IgD-negative memory B cell (primary cell): ENCODE measurements around the gene MAPK8. TPM values are rescaled to one million over a fixed set of nuclear protein-coding genes. Genes with fewer than 3 reads are reported as not detected.
"Not testable (repeated sequence)": the region's sequence is repeated elsewhere in the genome, so short reads cannot be mapped to it uniquely, and the experiment has no call there.

Experiments
- H3K27ac Mint-ChIP-seq, 3 donors: one replicate each; pipeline ENCODE4 v1.8.0; 2020 to 2022; ENCODE audit warnings: mild to moderate bottlenecking in 3 of 3, mixed read lengths in 3 of 3, moderate library complexity in 1 of 3
- H3K27me3 Mint-ChIP-seq: one replicate; pipeline ENCODE4 v1.8.0; 2021; ENCODE audit warnings: mixed read lengths
- H3K36me3 Mint-ChIP-seq: one replicate; pipeline ENCODE4 v1.8.0; 2020; ENCODE audit warnings: mild to moderate bottlenecking, mixed read lengths
- H3K4me1 Mint-ChIP-seq, 3 donors: one replicate each; pipeline ENCODE4 v1.8.0; 2020 to 2022; ENCODE audit warnings: mixed read lengths in 3 of 3, mild to moderate bottlenecking in 1 of 3
- H3K4me3 Mint-ChIP-seq, 4 donors: one replicate each; pipeline ENCODE4 v1.8.0; 2020 to 2022; ENCODE audit warnings: mild to moderate bottlenecking in 4 of 4, mixed read lengths in 4 of 4, moderate library complexity in 3 of 4
- H3K9me3 Mint-ChIP-seq, 3 donors: one replicate each; pipeline ENCODE4 v1.8.0; 2020 to 2021; ENCODE audit warnings: mixed read lengths in 3 of 3, mild to moderate bottlenecking in 1 of 3
- polyA plus RNA-seq: library from polyadenylated mRNA; unstranded; fragments of 300-500 nt; fragmentation: Illumina TruSeq; gene quantifications from one replicate; pipeline ENCODE4 v1.2.3, GENCODE V29; 2021

Gene MAPK8
- polyA plus RNA-seq, 1 donor from 2014 or later = 9.3 TPM

GRCh38 chr10:48418189-48418788 lies 111.8 kb downstream of the MAPK8 start:
- Mint-ChIP-seq H3K9me3 (no peaks in the 10 kb centered on the region), H3K4me3 (no peak overlapping the region), H3K27ac (no peak overlapping the region), H3K4me1 (no peaks in the 10 kb centered on the region), H3K36me3 (peaks cover 6% of the 10 kb centered on the region), H3K27me3 (no peaks in the 10 kb centered on the region)

- H3K9me3 Mint-ChIP-seq = no peaks in the 10 kb centered on the region
- peaks cover 8% of the 10 kb centered on the region for H3K36me3 Mint-ChIP-seq
- no peak overlapping the region for H3K27ac Mint-ChIP-seq
- no peaks in the 10 kb centered on the region for H3K4me1 Mint-ChIP-seq
- no peak overlapping the region for H3K4me3 Mint-ChIP-seq
- H3K27me3 Mint-ChIP-seq = no peaks in the 10 kb centered on the region
Measured at GRCh38 chr10:48419714-48420113, 113.2 kb downstream of the MAPK8 start.

- H3K27ac Mint-ChIP-seq, H3K4me3 Mint-ChIP-seq, H3K9me3 Mint-ChIP-seq, H3K4me1 Mint-ChIP-seq, H3K27me3 Mint-ChIP-seq: not testable (repeated sequence)
- H3K36me3 Mint-ChIP-seq = peaks cover 10% of the 10 kb centered on the region
Measured at GRCh38 chr10:48421862-48422261, 115.4 kb downstream of the MAPK8 start.

- no peaks in the 10 kb centered on the region for H3K27me3 Mint-ChIP-seq
- H3K4me1 Mint-ChIP-seq = no peaks in the 10 kb centered on the region
- H3K4me3 Mint-ChIP-seq = no peak overlapping the region
- no peak overlapping the region for H3K27ac Mint-ChIP-seq
- H3K9me3 Mint-ChIP-seq = no peaks in the 10 kb centered on the region
- peaks cover 10% of the 10 kb centered on the region for H3K36me3 Mint-ChIP-seq
Measured at GRCh38 chr10:48423884-48424283, 117.4 kb downstream of the MAPK8 start.

GRCh38 chr10:48428896-48429295 lies 122.4 kb downstream of the MAPK8 start:
- H3K4me1 Mint-ChIP-seq = no peaks in the 10 kb centered on the region
- peak overlapping the region in 1 of 3 donors; percentile 85 for H3K27ac Mint-ChIP-seq
- H3K4me3 Mint-ChIP-seq = no peak overlapping the region
- no peaks in the 10 kb centered on the region for H3K27me3 Mint-ChIP-seq
- peaks cover 17% of the 10 kb centered on the region for H3K36me3 Mint-ChIP-seq
- H3K9me3 Mint-ChIP-seq = no peaks in the 10 kb centered on the region

- Mint-ChIP-seq H3K4me3 (no peak overlapping the region), H3K27me3 (no peaks in the 10 kb centered on the region), H3K36me3 (peaks cover 17% of the 10 kb centered on the region), H3K27ac (no peak overlapping the region), H3K9me3 (no peaks in the 10 kb centered on the region), H3K4me1 (no peaks in the 10 kb centered on the region)
Measured at GRCh38 chr10:48429309-48429708, 122.8 kb downstream of the MAPK8 start.

DNA sequence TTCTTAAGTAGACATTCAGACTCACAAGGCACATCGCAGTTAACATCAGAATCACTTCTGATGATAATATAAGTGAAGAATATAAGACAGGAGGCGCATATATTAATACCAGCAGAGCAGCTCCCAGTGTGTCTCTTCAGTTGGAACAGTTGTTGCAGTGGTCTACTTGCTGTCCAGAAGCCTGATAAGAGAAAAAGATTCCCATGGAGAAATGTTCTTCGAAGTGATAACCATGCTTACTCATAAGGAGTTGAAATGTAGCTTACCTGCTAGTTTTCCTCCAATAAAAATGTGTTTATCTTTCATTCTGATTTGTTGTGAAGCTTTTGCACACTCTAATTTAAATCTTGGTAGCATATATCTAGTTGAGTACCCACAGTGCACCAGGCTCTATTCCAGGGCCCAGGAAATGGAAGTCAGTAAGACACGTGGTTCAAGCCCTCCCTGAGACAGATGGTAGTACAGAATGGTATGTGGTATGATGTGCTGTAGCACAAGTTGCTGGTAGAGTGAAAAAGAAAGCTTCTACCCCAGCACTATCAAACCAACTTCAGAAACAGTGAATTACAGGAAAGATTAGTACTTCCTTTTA lies 124.0 kb downstream of the MAPK8 start:
- H3K27me3 Mint-ChIP-seq = no peaks in the 10 kb centered on the region
- no peaks in the 10 kb centered on the region for H3K4me1 Mint-ChIP-seq
- no peak overlapping the region for H3K4me3 Mint-ChIP-seq
- peaks cover 15% of the 10 kb centered on the region for H3K36me3 Mint-ChIP-seq
- no peaks in the 10 kb centered on the region for H3K9me3 Mint-ChIP-seq
- H3K27ac Mint-ChIP-seq = no peak overlapping the region

DNA sequence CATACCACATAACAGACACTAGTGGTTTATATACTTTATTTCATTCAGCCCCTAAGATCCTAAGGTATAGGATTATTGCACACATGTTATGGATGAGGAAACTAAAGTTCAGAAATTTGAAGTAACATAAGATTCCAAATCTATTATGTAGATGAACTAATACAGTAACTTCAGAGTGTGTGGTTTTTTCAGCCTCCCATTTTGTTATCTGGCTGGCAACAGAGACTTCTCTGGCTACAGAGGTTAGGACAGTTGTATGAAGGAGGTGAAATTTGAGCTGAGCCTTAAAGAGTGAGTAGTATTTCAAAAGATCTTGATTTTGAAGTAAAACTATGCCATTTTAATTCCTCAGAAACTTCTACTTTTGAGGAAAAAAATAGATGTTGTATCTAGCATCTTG lies 125.4 kb downstream of the MAPK8 start:
- no peaks in the 10 kb centered on the region for H3K4me1 Mint-ChIP-seq
- H3K9me3 Mint-ChIP-seq = no peaks in the 10 kb centered on the region
- H3K36me3 Mint-ChIP-seq = peaks cover 10% of the 10 kb centered on the region
- H3K27me3 Mint-ChIP-seq = no peaks in the 10 kb centered on the region
- H3K27ac Mint-ChIP-seq = peak overlapping the region in 1 of 3 donors; percentile 16
- no peak overlapping the region for H3K4me3 Mint-ChIP-seq

DNA sequence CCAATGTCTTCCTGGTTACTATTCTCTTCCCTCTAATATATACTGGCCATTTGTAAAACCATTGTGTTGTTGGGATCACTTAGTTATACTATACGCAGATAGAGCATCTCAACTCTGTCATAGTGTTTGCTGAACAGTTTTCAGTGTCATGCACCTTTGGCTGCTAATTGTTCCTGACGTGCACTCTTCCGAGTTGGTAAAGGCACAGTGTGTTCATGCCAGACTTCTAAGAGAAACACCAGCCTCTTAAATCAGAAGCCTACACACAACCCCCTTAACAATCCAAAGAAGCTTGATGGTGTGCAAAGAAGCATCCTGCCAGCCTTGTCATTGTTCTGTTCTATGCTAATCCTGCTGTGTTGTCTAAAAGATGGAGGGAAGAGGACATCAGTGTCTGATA lies 131.1 kb downstream of the MAPK8 start:
- no peaks in the 10 kb centered on the region for H3K9me3 Mint-ChIP-seq
- H3K4me3 Mint-ChIP-seq = no peak overlapping the region
- no peak overlapping the region for H3K27ac Mint-ChIP-seq
- H3K36me3 Mint-ChIP-seq = peaks cover 3% of the 10 kb centered on the region
- no peaks in the 10 kb centered on the region for H3K27me3 Mint-ChIP-seq
- no peaks in the 10 kb centered on the region for H3K4me1 Mint-ChIP-seq

- Mint-ChIP-seq H3K36me3 (no peaks in the 10 kb centered on the region), H3K9me3 (no peaks in the 10 kb centered on the region), H3K27me3 (no peaks in the 10 kb centered on the region), H3K4me1 (no peaks in the 10 kb centered on the region), H3K27ac (no peak overlapping the region), H3K4me3 (no peak overlapping the region)
Measured at GRCh38 chr10:48439031-48439430, 132.6 kb downstream of the MAPK8 start.

GRCh38 chr10:48439581-48440041 lies 133.1 kb downstream of the MAPK8 start:
- H3K27me3 Mint-ChIP-seq = no peaks in the 10 kb centered on the region
- H3K36me3 Mint-ChIP-seq = no peaks in the 10 kb centered on the region
- no peaks in the 10 kb centered on the region for H3K4me1 Mint-ChIP-seq
- no peak overlapping the region for H3K27ac Mint-ChIP-seq
- H3K9me3 Mint-ChIP-seq = no peaks in the 10 kb centered on the region
- H3K4me3 Mint-ChIP-seq = no peak overlapping the region

GRCh38 chr10:48440771-48441170 lies 134.3 kb downstream of the MAPK8 start:
- Mint-ChIP-seq H3K4me1 (no peaks in the 10 kb centered on the region), H3K4me3 (no peak overlapping the region), H3K36me3 (no peaks in the 10 kb centered on the region), H3K27me3 (no peaks in the 10 kb centered on the region), H3K9me3 (no peaks in the 10 kb centered on the region), H3K27ac (no peak overlapping the region)

DNA sequence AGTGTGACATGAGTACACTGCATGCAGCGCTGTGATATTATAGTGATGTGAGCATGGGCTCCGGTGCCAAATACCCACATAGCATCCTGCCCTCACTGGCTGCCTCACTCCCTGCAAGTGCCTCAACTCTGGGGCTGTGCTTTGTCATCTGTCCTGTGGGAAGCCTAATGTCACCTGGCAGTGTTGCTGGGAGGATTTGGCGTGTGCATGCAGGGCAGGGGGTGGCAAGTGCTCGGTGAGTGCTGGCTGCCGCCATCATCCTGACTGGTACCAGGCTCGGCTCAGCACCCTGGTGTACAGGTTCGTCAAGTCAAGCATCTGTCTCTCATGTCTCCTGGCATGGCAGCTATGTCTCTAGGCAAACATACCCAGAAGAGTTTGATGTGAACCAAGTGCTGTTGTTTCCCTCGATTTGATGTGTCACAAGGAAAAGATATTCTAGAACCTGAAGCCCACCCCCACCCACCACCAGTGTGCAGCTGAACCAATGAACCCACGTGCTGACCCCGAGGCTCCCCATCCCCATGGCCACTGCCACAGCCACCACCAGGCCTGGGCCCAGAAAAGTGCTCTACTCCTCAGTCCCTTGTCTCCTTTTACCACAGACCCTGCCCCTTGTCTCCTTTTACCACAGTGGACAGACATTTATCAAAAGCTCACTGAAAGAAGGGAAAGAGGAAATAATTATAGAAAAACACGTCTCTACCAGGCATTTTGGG lies 135.8 kb downstream of the MAPK8 start:
- Mint-ChIP-seq H3K27me3 (no peaks in the 10 kb centered on the region), H3K27ac (no peak overlapping the region), H3K36me3 (no peaks in the 10 kb centered on the region), H3K9me3 (no peaks in the 10 kb centered on the region), H3K4me1 (no peaks in the 10 kb centered on the region), H3K4me3 (no peak overlapping the region)

DNA sequence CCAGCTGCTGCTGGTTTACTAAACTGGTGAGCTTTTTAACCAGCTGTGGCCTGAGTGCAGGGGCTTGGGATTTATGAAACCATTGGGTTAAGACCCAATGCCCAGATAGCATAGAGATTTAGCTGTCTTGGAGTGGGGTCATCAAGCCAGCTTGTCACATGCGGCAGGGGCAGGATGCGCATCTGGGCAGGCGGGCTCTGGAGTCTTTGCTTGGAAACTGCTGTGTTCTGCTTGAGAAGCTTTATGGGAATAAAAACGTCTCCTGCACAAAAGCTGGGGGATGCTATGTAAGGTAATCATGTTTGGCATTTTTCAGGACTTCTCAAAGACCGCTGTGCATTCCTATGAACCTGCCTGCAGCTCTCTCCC lies 136.3 kb downstream of the MAPK8 start:
- H3K27me3 Mint-ChIP-seq = no peaks in the 10 kb centered on the region
- H3K27ac Mint-ChIP-seq = no peak overlapping the region
- H3K4me3 Mint-ChIP-seq = no peak overlapping the region
- H3K36me3 Mint-ChIP-seq = no peaks in the 10 kb centered on the region
- no peaks in the 10 kb centered on the region for H3K9me3 Mint-ChIP-seq
- H3K4me1 Mint-ChIP-seq = no peaks in the 10 kb centered on the region

DNA sequence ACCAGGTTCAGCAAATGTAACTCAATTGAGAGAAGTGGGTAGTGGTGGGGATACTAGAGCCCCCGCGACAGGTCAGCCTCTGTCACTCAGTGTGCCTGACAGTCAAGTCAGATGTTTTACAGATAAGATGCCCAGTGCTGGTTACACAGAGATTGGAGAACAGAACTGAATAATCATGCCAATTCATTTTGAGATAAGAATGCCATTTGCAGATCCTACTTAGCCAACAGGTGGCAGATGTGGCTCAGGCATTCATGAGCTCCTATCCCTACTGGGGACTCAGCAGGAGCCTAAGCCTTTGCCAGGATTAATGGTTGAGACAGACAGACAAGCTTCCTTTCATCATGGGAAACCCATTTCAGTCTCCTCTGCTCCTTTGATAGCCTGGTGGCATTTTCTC lies 137.8 kb downstream of the MAPK8 start:
- H3K4me3 Mint-ChIP-seq = no peak overlapping the region
- no peaks in the 10 kb centered on the region for H3K9me3 Mint-ChIP-seq
- H3K4me1 Mint-ChIP-seq = no peaks in the 10 kb centered on the region
- no peak overlapping the region for H3K27ac Mint-ChIP-seq
- no peaks in the 10 kb centered on the region for H3K36me3 Mint-ChIP-seq
- no peaks in the 10 kb centered on the region for H3K27me3 Mint-ChIP-seq
